OCI-LY3 (cell line): ENCODE measurements around the gene IQCM.

ENCODE experiments used
- H2AFZ ChIP-seq: fragments of 200-600, 300-600 bp; shearing (Covaris generic); 2 replicates; pipeline ENCODE4 v1.6.0; 2014; ENCODE audit warnings: antibody characterized with exemption, low read depth, low read length
- H3K27ac ChIP-seq: fragments of 200-600, 300-600 bp; sonication (generic); 2 replicates; pipeline ENCODE4 v1.5.1; 2014; ENCODE audit warnings: mild to moderate bottlenecking, low read length, moderate library complexity, mixed read lengths
- H3K27me3 ChIP-seq: fragments of 200-600, 300-600 bp; sonication (generic); 2 replicates; pipeline ENCODE4 v1.6.1; 2014; ENCODE audit warnings: low read depth, low read length, mixed read lengths
- H3K36me3 ChIP-seq: fragments of 200-600, 300-600 bp; sonication (generic); replicated peaks from 2 replicates; pipeline ENCODE3; 2014; ENCODE audit warnings: low read depth, low read length, mixed read lengths
- H3K4me1 ChIP-seq: fragments of 300-600, 200-600 bp; sonication (generic); 2 replicates; pipeline ENCODE4 v1.6.1; 2014; ENCODE audit warnings: low read length, mixed read lengths
- H3K4me2 ChIP-seq: fragments of 200-600, 300-600 bp; sonication (generic); 2 replicates; pipeline ENCODE4 v1.6.1; 2014; ENCODE audit warnings: low read length, mixed read lengths
- H3K4me3 ChIP-seq: fragments of 300-600, 200-600 bp; sonication (generic); 2 replicates; pipeline ENCODE4 v1.5.1; 2014; ENCODE audit warnings: antibody characterized with exemption, mild to moderate bottlenecking, low read length, moderate library complexity
- H3K79me2 ChIP-seq: fragments of 300-600, 200-600 bp; shearing (Covaris generic); 2 replicates; pipeline ENCODE4 v1.6.1; 2014; ENCODE audit warnings: mild to moderate bottlenecking, low read length, mixed read lengths
- H3K9ac ChIP-seq: fragments of 300-600, 200-600 bp; shearing (Covaris generic); 2 replicates; pipeline ENCODE4 v1.6.0; 2014; ENCODE audit warnings: mild to moderate bottlenecking, low read length, moderate library complexity
- H3K9me3 ChIP-seq: fragments of 200-600, 300-600 bp; shearing (Covaris generic); 2 replicates; pipeline ENCODE4 v1.6.1; 2014; ENCODE audit warnings: low read length, mixed read lengths; ENCODE audit not compliant: insufficient read depth
- H4K20me1 ChIP-seq: fragments of 200-600, 300-600 bp; sonication (generic); 2 replicates; pipeline ENCODE4 v1.6.1; 2016; ENCODE audit warnings: low read length, mixed read lengths; ENCODE audit not compliant: insufficient read depth
- EZH2phosphoT487 ChIP-seq: fragments of 200-600 bp; shearing (Covaris generic); IDR thresholded peaks from 2 replicates; pipeline ENCODE4 v1.6.1; 2018; ENCODE audit warnings: antibody characterized with exemption, mixed run types, low read depth
- TF ChIP-seq, protein P1 (sequence below): fragments of 200-600, 300-600 bp; sonication (generic); IDR thresholded peaks from 2 replicates; pipeline ENCODE4 v1.5.1; 2014; ENCODE audit warnings: antibody characterized with exemption, low read length, low read depth

IQCM gene, protein sequence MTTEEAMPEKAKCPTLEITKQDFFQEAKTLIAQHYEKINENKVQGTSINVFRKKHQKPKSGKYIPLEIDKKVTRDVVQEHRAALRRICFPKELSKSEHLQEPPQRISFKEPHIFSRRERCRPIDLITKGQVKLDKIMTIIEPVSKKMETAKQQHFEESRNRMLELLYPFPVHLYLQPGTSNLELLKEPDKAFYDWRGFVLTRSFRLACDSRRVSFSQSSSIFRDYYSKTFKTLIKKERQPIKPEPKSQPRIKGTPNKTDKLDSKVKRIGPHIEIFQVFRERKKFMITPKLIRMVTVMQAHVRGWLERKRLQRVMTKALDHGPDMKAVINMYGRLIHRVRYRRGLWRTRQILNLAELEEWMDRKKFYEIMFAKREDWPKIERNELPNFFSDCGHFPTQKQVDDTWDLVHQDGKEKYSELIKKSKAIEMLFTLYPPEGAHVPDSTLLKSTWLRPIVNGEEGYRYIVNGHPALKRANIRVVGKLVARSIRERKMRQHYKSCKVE

DNA sequence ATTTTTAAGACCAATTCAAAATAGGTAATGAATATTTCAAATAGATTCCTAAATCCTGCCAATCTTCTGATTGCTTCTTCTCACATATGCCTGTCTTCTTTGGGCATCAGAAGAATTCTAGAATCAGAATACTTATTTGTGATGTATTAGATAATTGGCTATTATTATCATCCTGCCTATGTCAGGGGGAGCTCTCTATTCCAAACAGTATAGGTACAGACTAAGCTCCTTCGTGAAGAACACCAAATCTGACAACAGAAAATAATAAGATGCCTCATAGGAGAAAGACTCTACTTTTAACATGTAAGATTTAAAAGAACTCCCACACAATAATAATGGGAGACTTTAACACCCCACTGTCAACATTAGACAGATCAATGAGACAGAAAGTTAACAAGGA, at the start of gene IQCM:
IQCM (minus strand) TSS at position 101 of the 400 bp plus-strand sequence. CDS start 73,152 bp downstream, outside the sequence.
- Histone ChIP-seq H3K27me3 (no peaks in the 10 kb centered on the region), H4K20me1 (no peaks in the 10 kb centered on the region), H3K9me3 (no peaks in the 10 kb centered on the region), H3K9ac (no peak within 1 kb of the TSS), H3K4me3 (no peak within 1 kb of the TSS), H3K4me2 (no peak within 1 kb of the TSS), H2AFZ (no peak within 1 kb of the TSS), H3K79me2 (no peaks in the 10 kb centered on the region), H3K27ac (no peak within 1 kb of the TSS), H3K36me3 (no peaks in the 10 kb centered on the region), H3K4me1 (no peaks in the 10 kb centered on the region)
- TF ChIP-seq EZH2phosphoT487, result no peak
- TF ChIP-seq, protein P1, sequence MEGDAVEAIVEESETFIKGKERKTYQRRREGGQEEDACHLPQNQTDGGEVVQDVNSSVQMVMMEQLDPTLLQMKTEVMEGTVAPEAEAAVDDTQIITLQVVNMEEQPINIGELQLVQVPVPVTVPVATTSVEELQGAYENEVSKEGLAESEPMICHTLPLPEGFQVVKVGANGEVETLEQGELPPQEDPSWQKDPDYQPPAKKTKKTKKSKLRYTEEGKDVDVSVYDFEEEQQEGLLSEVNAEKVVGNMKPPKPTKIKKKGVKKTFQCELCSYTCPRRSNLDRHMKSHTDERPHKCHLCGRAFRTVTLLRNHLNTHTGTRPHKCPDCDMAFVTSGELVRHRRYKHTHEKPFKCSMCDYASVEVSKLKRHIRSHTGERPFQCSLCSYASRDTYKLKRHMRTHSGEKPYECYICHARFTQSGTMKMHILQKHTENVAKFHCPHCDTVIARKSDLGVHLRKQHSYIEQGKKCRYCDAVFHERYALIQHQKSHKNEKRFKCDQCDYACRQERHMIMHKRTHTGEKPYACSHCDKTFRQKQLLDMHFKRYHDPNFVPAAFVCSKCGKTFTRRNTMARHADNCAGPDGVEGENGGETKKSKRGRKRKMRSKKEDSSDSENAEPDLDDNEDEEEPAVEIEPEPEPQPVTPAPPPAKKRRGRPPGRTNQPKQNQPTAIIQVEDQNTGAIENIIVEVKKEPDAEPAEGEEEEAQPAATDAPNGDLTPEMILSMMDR, result no peak

DNA sequence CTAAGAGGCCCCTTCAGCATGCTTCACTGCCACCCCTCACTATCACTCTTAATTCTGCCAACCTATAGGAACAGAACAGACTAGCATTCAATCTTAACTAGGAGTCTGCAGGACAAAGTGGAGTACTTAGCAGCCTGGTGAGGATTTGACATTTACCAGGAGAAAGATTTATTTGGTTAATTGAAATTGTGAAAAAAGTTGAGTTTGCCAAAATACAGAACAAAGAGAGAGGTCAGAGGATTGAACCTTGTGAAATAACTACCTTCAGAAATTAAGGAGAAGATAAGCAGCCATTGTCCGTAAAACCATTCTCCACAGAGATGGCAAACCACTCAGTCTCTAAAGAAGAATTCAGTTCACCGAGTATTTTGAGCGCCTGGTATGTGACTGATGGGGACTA, 41.8 kb upstream of the IQCM start:
- Histone ChIP-seq H3K79me2 (no peaks in the 10 kb centered on the region), H3K36me3 (no peaks in the 10 kb centered on the region), H3K9ac (no peak overlapping the region), H3K4me3 (no peak overlapping the region), H2AFZ (no peak overlapping the region), H3K4me1 (no peaks in the 10 kb centered on the region), H3K4me2 (no peak overlapping the region), H3K27ac (no peak overlapping the region), H3K9me3 (no peaks in the 10 kb centered on the region), H3K27me3 (no peaks in the 10 kb centered on the region), H4K20me1 (no peaks in the 10 kb centered on the region)
- no peak for TF ChIP-seq EZH2phosphoT487
- TF ChIP-seq, protein P1, result no peak

DNA sequence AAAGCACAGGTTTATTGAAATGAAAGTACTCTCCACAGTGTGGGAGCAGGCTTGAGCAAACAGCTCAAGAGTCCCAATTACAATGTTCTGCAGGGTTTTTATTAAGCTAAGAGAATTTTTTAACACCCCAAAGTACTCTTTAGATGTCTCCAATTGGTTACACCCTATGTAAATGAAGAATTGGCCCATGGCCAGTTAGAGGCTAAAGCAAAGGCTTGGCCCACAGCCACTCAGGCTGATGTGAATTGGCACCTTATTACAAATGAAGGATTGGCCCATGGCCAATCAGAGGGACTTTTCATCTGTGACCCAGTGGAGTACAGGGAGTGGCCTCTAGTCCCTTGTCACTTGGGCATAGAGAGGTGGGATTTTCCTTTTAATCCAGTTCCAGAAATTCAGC, 30.1 kb upstream of the IQCM start:
- no peak overlapping the region for H3K27ac ChIP-seq
- no peak overlapping the region for H3K9ac ChIP-seq
- no peak overlapping the region for H3K4me3 ChIP-seq
- no peak overlapping the region for H2AFZ ChIP-seq
- no peak for TF ChIP-seq EZH2phosphoT487
- H3K79me2 ChIP-seq, result no peaks in the 10 kb centered on the region
- H3K36me3 ChIP-seq, result no peaks in the 10 kb centered on the region
- no peaks in the 10 kb centered on the region for H4K20me1 ChIP-seq
- H3K27me3 ChIP-seq, result no peaks in the 10 kb centered on the region
- no peaks in the 10 kb centered on the region for H3K9me3 ChIP-seq
- no peaks in the 10 kb centered on the region for H3K4me1 ChIP-seq
- no peak overlapping the region for H3K4me2 ChIP-seq

DNA sequence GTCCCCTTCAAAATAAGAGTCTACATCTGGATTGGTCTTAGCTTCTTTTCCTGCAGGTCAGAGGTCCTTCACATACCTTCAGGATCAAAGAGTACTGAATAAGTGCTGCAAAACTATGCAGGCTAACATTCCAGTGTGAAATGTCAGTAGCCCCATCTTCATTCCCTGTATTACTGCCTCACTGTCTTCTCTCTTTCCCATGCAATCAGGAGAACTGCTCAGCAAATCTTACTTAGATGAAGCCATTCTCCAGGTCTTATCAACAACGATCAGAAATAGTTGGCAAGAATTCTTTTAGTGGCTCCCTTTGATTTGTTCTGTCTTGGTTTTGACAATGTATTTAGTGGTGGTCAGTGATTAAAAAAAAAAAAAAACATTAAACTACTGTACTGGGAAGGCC, 26.0 kb upstream of the IQCM start:
- no peak for TF ChIP-seq EZH2phosphoT487
- TF ChIP-seq, protein P1, result no peak
- no peak overlapping the region for H2AFZ ChIP-seq

More for the DNA sequence above, 26.0 kb upstream of the IQCM start:
- Histone ChIP-seq H3K27me3 (no peaks in the 10 kb centered on the region), H3K4me1 (no peaks in the 10 kb centered on the region), H3K79me2 (no peaks in the 10 kb centered on the region), H3K9me3 (no peaks in the 10 kb centered on the region), H3K27ac (no peak overlapping the region), H3K4me3 (no peak overlapping the region), H3K4me2 (no peak overlapping the region), H4K20me1 (no peaks in the 10 kb centered on the region), H3K9ac (no peak overlapping the region), H3K36me3 (no peaks in the 10 kb centered on the region)
